Large intestine (tissue), 3 donors: ENCODE measurements around the gene TTC22. TPM values are rescaled to one million over a fixed set of nuclear protein-coding genes. Genes with fewer than 3 reads are reported as not detected.
A peak's percentile ranks its signal among the peaks of the same experiment; 100 is the strongest.

ENCODE experiments used
- DNase-seq, 2 donors: peaks; one replicate each; pipeline versions ENCODE4 v3.0.0 to v3.0.0-alpha.2; 2013
- H3K27ac ChIP-seq: one replicate; pipeline ENCODE4 v1.5.1; 2013; ENCODE audit warnings: low read length
- H3K27me3 ChIP-seq: 2 replicates; pipeline ENCODE4 v1.6.1; 2013; ENCODE audit warnings: low read length; ENCODE audit not compliant: control insufficient read depth, insufficient read depth
- H3K36me3 ChIP-seq: 2 replicates; pipeline ENCODE4 v1.6.1; 2013; ENCODE audit warnings: low read length; ENCODE audit not compliant: control insufficient read depth, insufficient read depth
- H3K4me1 ChIP-seq: one replicate; pipeline ENCODE4 v1.6.1; 2013; ENCODE audit warnings: low read length; ENCODE audit not compliant: control insufficient read depth, insufficient read depth
- H3K4me3 ChIP-seq: one replicate; pipeline ENCODE4 v1.5.1; 2013; ENCODE audit warnings: low read length
- H3K9me3 ChIP-seq: one replicate; pipeline ENCODE4 v1.6.1; 2013; ENCODE audit warnings: mild to moderate bottlenecking, low read depth, low read length, moderate library complexity; ENCODE audit not compliant: control insufficient read depth
- WGBS: methylation state at CpG from one replicate; pipeline ENCODE4 v1.1.5; 2013; ENCODE audit warnings: low lambda C conversion rate; ENCODE audit not compliant: insufficient coverage; 5-methylcytosine and 5-hydroxymethylcytosine counted together
- polyA plus RNA-seq: library from polyadenylated mRNA; unstranded; fragments of 120-200 nt; gene quantifications from one replicate; pipeline ENCODE4 v1.2.1, GENCODE V29; 2013

Gene TTC22
- polyA plus RNA-seq, 1 donor: 28.2 TPM

DNA sequence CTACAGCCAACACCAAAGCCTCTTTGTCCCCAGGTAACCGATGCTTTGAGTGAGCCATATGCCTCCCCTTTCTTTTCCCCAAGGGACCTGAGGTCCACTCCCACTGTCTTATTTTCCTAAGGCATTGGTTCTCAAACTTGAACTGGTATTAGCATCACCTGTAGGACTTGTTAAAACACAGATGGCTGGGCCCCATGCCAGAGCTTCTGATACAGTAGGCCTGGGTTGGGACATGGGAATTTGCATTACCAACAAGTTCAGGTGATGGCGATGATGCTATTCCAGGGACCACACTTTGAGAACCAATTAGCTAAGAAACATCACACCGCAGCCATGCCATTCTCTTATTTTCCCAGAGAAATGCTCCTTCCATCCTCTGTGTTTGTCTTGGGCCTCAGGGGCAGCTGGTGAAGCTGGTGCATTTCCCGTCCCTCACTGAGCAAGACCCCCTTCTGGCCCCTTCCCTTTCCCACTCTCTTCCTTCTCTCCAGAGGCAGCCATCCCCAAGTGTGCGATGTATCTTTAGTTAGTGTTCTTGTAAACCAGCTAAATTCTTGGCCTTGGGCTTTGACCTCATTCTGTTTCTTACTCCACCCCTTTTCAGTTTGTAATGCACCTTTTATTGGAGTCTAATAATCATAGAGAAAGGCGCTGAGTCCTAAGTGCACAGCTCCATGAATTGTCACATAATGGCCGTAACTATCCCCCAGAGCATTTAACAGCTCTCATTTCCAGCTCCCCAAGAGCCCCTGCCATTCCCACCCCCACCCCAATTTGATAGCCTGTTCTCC lies 14.2 kb upstream of the TTC22 start:
- peak overlapping the region; percentile 34 for H3K4me3 ChIP-seq
- no peaks in the 10 kb centered on the region for H3K27me3 ChIP-seq
- DNase-seq: peak; percentile 74 to 91
- peaks cover 2% of the 10 kb centered on the region for H3K36me3 ChIP-seq
- no peaks in the 10 kb centered on the region for H3K9me3 ChIP-seq
- H3K4me1 ChIP-seq: peaks cover 39% of the 10 kb centered on the region
- H3K27ac ChIP-seq: peak overlapping the region; percentile 93
- WGBS: 40% methylated on average over 1 of the region's 7 CpGs

DNA sequence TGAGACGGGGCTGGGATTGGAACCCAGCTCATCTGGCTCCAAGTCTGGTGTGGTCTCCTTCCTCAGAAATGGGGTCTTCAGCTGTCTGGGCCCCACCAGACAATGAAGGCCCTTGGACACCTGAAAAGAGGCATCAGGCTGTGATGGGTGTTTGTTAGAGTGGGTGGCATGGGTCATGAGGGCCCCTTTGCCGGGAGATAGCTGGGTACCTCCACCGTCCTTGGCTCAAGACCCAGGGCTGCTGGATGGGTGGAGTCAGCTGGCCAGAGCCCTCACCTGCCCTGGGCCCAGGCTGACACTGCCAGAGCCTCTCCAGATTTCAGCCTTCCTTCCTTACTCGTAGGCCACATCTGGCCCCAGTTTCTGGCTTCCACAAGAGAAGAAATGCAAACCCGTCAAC lies 13.4 kb upstream of the TTC22 start:
- no peak for DNase-seq
- no peaks in the 10 kb centered on the region for H3K27me3 ChIP-seq
- no peaks in the 10 kb centered on the region for H3K9me3 ChIP-seq
- H3K36me3 ChIP-seq: peaks cover 2% of the 10 kb centered on the region
- H3K4me1 ChIP-seq: peaks cover 46% of the 10 kb centered on the region
- peak overlapping the region; percentile 93 for H3K27ac ChIP-seq
- peak overlapping the region; percentile 34 for H3K4me3 ChIP-seq
- WGBS: no CpG with 5 or more reads among the region's 5 CpGs

DNA sequence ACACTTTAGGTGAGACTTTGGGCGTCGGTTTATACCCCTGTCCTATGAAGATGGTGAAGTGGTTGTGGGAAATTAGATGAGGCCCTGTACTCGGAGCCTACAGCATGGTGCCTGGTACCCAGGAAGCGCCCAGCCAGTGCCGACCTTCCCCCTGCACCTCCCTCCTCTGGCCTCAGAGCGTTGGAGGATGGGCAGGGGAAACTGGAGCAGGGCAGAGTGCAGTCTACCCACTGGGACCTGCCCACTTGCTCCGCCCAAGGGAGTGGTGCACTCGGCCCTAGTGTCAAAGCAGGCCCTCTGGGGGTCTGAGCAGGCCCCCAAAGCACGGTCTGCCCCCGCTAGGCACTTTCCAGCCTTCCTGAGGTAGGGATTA lies 13.0 kb upstream of the TTC22 start:
- Histone ChIP-seq H3K4me3 (peak overlapping the region; percentile 34), H3K36me3 (peaks cover 2% of the 10 kb centered on the region), H3K27ac (peak overlapping the region; percentile 93), H3K9me3 (no peaks in the 10 kb centered on the region), H3K27me3 (no peaks in the 10 kb centered on the region), H3K4me1 (peaks cover 50% of the 10 kb centered on the region)
- WGBS: no CpG with 5 or more reads among the region's 10 CpGs
- DNase-seq: peak; percentile 83 to 89

DNA sequence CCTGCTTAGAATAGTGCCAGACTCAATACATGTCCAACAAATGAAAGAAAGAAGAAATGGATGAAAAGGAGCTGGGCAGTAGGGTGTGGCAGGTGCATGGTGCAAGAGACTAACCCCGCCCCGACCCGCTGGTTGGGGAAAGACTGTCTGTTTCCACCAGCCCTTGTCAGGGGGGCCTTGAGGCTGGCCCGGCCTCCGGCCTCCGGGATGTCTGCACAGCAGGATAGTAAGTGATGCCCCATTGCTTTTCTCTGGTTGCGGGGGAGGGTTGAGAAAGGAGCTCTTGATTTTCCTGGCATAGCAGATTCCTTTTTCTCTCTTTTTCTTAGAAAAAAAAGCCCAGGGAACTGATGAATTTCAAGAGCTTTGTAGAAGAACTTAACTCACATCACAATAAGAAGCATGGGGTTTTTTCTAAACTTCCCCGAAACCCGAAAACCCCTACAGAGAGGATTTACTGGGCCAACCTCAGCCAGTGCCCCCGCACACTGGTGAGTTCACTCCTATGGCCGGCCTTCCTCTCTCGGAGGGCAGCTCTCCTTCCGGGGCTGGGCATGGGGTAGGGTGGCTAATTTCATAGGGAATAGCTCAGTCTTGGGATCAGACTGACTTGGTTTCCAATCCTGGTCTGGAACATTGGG lies 12.5 kb upstream of the TTC22 start:
- peak in 1 of 2 donors; percentile 46 for DNase-seq
- H3K27ac ChIP-seq: peak overlapping the region; percentile 93
- no CpG with 5 or more reads among the region's 13 CpGs for whole genome bisulfite sequencing

DNA sequence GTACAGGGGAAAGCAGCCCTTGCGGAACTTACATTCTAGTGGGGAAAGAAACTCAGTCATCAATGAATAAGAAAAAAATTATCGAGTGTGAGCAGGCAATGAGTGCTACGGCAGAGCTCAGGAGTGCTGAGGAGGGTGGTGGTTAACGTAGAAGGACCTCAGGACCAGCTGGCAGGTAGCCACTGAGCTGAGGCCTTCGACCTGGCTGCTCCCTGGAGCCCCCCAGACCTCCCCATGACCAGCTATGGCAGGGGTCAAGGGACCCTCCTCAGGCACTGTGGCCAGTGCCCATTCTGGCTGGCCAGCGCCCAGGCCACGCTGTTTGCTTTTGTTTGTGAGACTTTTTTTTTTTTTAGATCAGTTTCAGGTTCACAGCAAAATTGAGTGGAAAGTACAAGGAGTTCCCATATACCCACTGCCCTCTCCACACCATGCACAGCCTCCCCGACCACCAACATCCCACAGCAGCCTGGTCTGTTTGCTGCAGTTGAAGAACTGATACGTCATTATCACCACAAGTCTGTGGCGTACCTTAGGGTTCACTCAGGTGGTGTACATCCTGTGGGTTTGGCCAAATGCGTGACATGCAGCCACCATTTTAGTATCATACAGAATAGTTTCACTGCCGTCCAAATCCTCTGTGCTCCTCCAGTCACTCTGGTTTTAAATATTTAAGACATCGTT lies 11.8 kb upstream of the TTC22 start:
- Histone ChIP-seq H3K4me3 (no peak overlapping the region), H3K27ac (no peak overlapping the region), H3K36me3 (no peaks in the 10 kb centered on the region), H3K27me3 (no peaks in the 10 kb centered on the region), H3K9me3 (no peaks in the 10 kb centered on the region), H3K4me1 (peaks cover 57% of the 10 kb centered on the region)
- 80% methylated on average over 1 of the region's 13 CpGs for WGBS
- no peak for DNase-seq

More for the DNA sequence above, 12.5 kb upstream of the TTC22 start:
- Histone ChIP-seq H3K4me1 (peaks cover 55% of the 10 kb centered on the region), H3K27me3 (no peaks in the 10 kb centered on the region), H3K36me3 (no peaks in the 10 kb centered on the region), H3K9me3 (no peaks in the 10 kb centered on the region), H3K4me3 (no peak overlapping the region)

DNA sequence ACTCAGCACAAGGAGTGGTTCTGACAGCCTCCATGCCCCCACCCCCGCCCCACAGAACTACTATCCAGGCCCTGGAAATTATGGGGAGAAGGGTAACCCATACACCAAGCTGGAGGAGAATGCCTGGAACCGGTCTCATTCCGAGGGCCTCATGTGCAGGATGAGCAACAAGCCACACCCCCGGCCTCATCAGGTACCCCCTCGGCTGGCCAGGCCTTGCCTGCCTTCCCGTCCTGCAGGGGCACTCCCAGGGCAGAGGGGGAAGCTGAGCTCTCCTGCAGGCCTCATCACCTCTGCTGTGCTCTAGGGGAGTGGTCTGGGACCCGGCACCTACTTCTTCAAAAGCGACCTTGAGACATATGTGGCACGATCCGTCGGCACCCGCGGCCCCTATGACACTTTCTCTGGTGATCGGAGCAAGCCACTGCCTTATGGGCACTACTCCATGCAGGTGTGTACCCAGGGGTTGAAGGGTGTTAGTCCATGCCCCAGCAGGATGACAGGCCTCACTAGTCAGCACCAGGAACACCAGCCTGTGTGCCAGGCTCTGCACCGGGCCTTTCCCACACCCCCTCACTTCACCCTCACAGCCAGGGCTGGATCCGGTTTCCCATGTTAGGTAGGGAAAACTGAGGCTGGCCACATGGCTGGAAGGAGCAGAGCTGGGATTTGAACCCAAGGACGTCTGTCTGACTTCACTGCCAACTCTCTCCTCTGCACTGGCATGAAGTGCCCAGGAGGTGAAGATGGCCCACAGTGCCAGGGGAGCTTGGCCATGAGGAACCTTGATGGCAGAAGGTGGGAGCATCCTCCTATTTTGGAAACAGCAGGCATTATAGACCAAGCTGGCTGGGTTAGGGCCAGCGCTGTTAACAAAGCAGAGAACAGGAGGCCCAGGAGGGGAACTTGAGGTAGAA lies 10.9 kb upstream of the TTC22 start:
- Histone ChIP-seq H3K36me3 (no peaks in the 10 kb centered on the region), H3K4me1 (peaks cover 57% of the 10 kb centered on the region), H3K4me3 (no peak overlapping the region), H3K9me3 (no peaks in the 10 kb centered on the region), H3K27me3 (no peaks in the 10 kb centered on the region), H3K27ac (no peak overlapping the region)
- WGBS: no CpG with 5 or more reads among the region's 18 CpGs
- no peak for DNase-seq

DNA sequence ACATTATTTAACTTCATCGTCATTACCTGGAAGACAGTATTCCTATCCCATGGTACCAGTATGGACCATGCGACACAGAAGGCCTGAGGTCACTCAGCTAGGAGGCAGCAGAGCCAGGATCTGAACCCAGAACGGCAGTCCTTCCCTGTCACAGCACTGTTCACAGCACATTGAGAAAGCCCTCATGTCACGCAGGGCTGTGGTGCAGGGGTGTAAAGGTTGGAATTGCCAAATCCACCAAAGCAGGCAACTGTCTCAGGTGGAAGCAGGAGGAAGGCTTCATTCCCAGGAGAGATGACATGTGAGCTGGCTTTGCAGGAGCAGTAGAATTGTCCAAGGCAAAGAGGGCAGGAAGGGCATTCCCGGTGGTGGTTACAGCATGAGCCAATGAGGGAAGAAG lies 9.9 kb upstream of the TTC22 start:
- no peaks in the 10 kb centered on the region for H3K9me3 ChIP-seq
- H3K27me3 ChIP-seq: no peaks in the 10 kb centered on the region
- H3K4me1 ChIP-seq: peaks cover 54% of the 10 kb centered on the region
- H3K36me3 ChIP-seq: no peaks in the 10 kb centered on the region
- H3K27ac ChIP-seq: no peak overlapping the region
- H3K4me3 ChIP-seq: no peak overlapping the region
- WGBS: no CpG with 5 or more reads among the region's 5 CpGs
- DNase-seq: no peak

DNA sequence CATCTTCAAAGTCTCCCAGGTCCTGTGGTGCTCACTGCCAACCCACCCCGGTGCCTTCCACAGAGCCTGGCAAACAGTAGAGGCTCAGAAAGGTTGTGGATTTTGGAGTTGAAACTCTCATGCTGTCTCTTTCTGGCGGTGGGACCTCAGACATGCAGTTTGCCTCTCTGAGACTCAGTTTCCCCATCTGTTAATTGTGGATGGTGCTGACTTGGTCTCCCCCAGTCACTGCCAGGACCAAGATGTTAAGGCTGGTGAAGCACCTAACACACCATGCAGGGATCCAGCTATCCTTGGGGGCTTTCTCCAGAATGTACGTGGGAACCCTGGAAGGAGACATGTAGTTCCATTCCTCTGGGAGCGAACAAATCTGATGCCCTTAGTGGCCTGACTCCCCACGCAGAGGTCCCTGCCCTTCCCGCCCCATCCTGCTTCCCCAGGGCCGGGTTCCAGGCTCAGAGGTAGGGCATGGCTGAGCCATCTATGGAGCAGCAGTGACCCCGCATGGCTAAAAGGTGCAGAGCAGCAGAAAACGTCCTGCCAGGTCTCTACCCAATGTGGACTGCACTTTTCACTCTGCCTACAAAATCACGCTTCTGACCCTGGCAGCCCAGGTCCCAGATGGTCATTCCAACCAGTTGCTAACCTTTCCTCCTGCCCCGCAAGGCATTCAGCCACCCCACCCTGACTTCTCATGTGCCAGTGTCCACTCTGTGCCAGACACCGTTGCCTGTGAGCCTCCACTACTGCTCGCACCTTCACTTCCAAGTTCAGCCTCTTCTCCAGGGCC lies 9.2 kb upstream of the TTC22 start:
- Histone ChIP-seq H3K4me1 (peaks cover 49% of the 10 kb centered on the region), H3K9me3 (no peaks in the 10 kb centered on the region), H3K27ac (peak overlapping the region; percentile 7), H3K4me3 (no peak overlapping the region), H3K27me3 (no peaks in the 10 kb centered on the region), H3K36me3 (no peaks in the 10 kb centered on the region)
- DNase-seq: peak in 1 of 2 donors; percentile 66
- 100% methylated on average over 2 of the region's 13 CpGs for WGBS

DNA sequence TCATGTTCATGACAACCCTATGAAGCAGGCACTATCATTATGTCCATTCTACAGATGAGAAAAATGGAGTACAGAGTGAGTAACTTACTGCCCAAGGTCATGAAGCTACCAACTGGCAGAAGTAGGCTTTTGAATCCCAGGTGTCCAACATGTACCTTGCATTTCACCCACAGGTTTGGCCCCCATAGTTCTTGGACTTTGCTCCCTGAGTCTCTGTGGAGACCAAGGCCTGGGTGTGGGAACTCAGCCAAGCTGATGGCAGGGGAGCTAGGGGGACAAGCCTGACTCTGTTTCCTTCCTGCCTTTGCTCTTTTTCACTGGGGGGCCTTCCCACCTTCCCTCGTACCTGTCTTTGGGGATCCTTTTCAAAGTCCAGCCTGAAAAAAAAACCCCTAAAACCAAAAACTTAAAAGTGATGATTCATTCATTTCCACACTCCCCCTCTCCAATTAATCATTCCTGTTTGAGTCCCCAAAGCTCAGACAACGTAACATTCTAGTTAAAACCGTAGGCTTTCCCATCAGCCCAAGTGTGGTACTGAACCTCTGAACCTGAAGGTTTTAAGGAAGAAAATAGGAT lies 8.5 kb upstream of the TTC22 start:
- peak in 1 of 2 donors; percentile 75 for DNase-seq
- Histone ChIP-seq H3K27me3 (no peaks in the 10 kb centered on the region), H3K9me3 (no peaks in the 10 kb centered on the region), H3K27ac (peak overlapping the region; percentile 7), H3K36me3 (no peaks in the 10 kb centered on the region), H3K4me3 (no peak overlapping the region), H3K4me1 (peaks cover 48% of the 10 kb centered on the region)
- no CpG with 5 or more reads among the region's 3 CpGs for WGBS
